ENCODE results near the gene SURF6.
"Not testable (repeated sequence)": the region's sequence is repeated elsewhere in the genome, so short reads cannot be mapped to it uniquely, and the experiment has no call there.

SURF6 gene

GRCh38 chr9:133327834-133328484 lies 8.0 kb downstream of the SURF6 start:
- DNase-seq (ENCODE audit: low read depth in 2 of 2), result no peak

- DNase-seq (ENCODE audit: low read depth in 2 of 2), result not testable (repeated sequence)
Observed at GRCh38 chr9:133327021-133327420, 9.0 kb downstream of the SURF6 start.

- DNase-seq (ENCODE audit: low read depth in 2 of 2), result no peak
Observed at GRCh38 chr9:133323991-133324703, 11.8 kb downstream of the SURF6 start.

- DNase-seq (ENCODE audit: low read depth in 2 of 2), result no peak
Observed at GRCh38 chr9:133323211-133323610, 12.8 kb downstream of the SURF6 start.

GRCh38 chr9:133322701-133323100 lies 13.3 kb downstream of the SURF6 start:
- no peak for DNase-seq (ENCODE audit: low read depth in 2 of 2)

GRCh38 chr9:133321411-133321935 lies 14.5 kb downstream of the SURF6 start:
- no peak for DNase-seq (ENCODE audit: low read depth in 2 of 2)

- no peak for DNase-seq (ENCODE audit: low read depth in 2 of 2)
Observed at GRCh38 chr9:133320421-133320881, 15.5 kb downstream of the SURF6 start.

GRCh38 chr9:133317551-133317950 lies 18.4 kb downstream of the SURF6 start:
- not testable (repeated sequence) for DNase-seq (ENCODE audit: low read depth in 2 of 2)

GRCh38 chr9:133315997-133316396 lies 20.0 kb downstream of the SURF6 start:
- DNase-seq (ENCODE audit: low read depth in 2 of 2), result no peak

- DNase-seq (ENCODE audit: low read depth in 2 of 2), result no peak
Observed at GRCh38 chr9:133309608-133310007, 26.4 kb downstream of the SURF6 start.

GRCh38 chr9:133307301-133307700 lies 28.7 kb downstream of the SURF6 start:
- DNase-seq (ENCODE audit: low read depth in 2 of 2), result no peak

- no peak for DNase-seq (ENCODE audit: low read depth in 2 of 2)
Observed at GRCh38 chr9:133306242-133307204, 29.5 kb downstream of the SURF6 start.

GRCh38 chr9:133305731-133306130 lies 30.3 kb downstream of the SURF6 start:
- DNase-seq (ENCODE audit: low read depth in 2 of 2), result no peak

- DNase-seq (ENCODE audit: low read depth in 2 of 2), result no peak
Observed at GRCh38 chr9:133304477-133305377, 31.3 kb downstream of the SURF6 start.

GRCh38 chr9:133304158-133304470 lies 31.9 kb downstream of the SURF6 start:
- DNase-seq (ENCODE audit: low read depth in 2 of 2), result no peak

GRCh38 chr9:133303266-133304157 lies 32.5 kb downstream of the SURF6 start:
- DNase-seq (ENCODE audit: low read depth in 2 of 2), result no peak

GRCh38 chr9:133301253-133302230 lies 34.4 kb downstream of the SURF6 start:
- DNase-seq (ENCODE audit: low read depth in 2 of 2), result no peak

GRCh38 chr9:133299996-133300395 lies 36.0 kb downstream of the SURF6 start:
- DNase-seq (ENCODE audit: low read depth in 2 of 2), result not testable (repeated sequence)

GRCh38 chr9:133294257-133294656 lies 41.7 kb downstream of the SURF6 start:
- DNase-seq (ENCODE audit: low read depth in 2 of 2), result no peak

All from stimulated activated CD4-positive, alpha-beta T cell treated with anti-CD3 and anti-CD28 coated beads, Interleukin-1b, Interleukin-23, amount 100 ng/mL, for 4 hours (primary cell).